ENCODE measurements around the gene IP6K3.
A peak's percentile ranks its signal among the peaks of the same experiment; 100 is the strongest.

IP6K3 gene

GRCh38 chr6:33752646-33753015 lies 5.9 kb upstream of the IP6K3 start:
- peak overlapping the region; percentile 35; the same call in 1 of the 2 replicates for H3K27ac ChIP-seq
- peaks cover 52% of the 10 kb centered on the region for H3K4me1 ChIP-seq
- no peaks in the 10 kb centered on the region for H3K27me3 ChIP-seq
- no peaks in the 10 kb centered on the region for H3K36me3 ChIP-seq
- H3K9ac ChIP-seq: no peak overlapping the region
- peaks cover 10% of the 10 kb centered on the region; the same call in 1 of the 2 replicates for H4K20me1 ChIP-seq
- H3K4me2 ChIP-seq: peak overlapping the region; percentile 73
- no peak overlapping the region for H3K4me3 ChIP-seq
- no peak for TF ChIP-seq Cebpa-rat (IDR thresholded peaks at IDR 0.05)
- H3K9me3 ChIP-seq: no peaks in the 10 kb centered on the region

- Histone ChIP-seq H3K9ac (no peak overlapping the region), H3K36me3 (no peaks in the 10 kb centered on the region), H3K4me1 (peaks cover 52% of the 10 kb centered on the region), H3K4me3 (no peak overlapping the region), H3K27ac (peak overlapping the region; percentile 35; the same call in 1 of the 2 replicates), H4K20me1 (peaks cover 11% of the 10 kb centered on the region; the same call in 1 of the 2 replicates), H3K4me2 (peak overlapping the region; percentile 73), H3K27me3 (no peaks in the 10 kb centered on the region), H3K9me3 (no peaks in the 10 kb centered on the region)
- no peak for TF ChIP-seq Cebpa-rat (IDR thresholded peaks at IDR 0.05)
These were observed 5.3 kb upstream of the IP6K3 start for GRCh38 chr6:33751771-33752645.

- H3K9me3 ChIP-seq: no peaks in the 10 kb centered on the region
- H3K4me2 ChIP-seq: peak overlapping the region; percentile 73
- no peaks in the 10 kb centered on the region for H3K36me3 ChIP-seq
- H3K9ac ChIP-seq: no peak overlapping the region
- H3K4me1 ChIP-seq: peaks cover 54% of the 10 kb centered on the region
- H4K20me1 ChIP-seq: peaks cover 11% of the 10 kb centered on the region; the same call in 1 of the 2 replicates
- TF ChIP-seq Cebpa-rat (IDR thresholded peaks at IDR 0.05): no peak
- H3K27me3 ChIP-seq: no peaks in the 10 kb centered on the region
- H3K4me3 ChIP-seq: no peak overlapping the region
- no peak overlapping the region for H3K27ac ChIP-seq
These were observed 3.7 kb upstream of the IP6K3 start for GRCh38 chr6:33750244-33750991.

GRCh38 chr6:33749401-33749800 lies 2.7 kb upstream of the IP6K3 start:
- no peak for TF ChIP-seq Cebpa-rat (IDR thresholded peaks at IDR 0.05)
- Histone ChIP-seq H3K27me3 (no peaks in the 10 kb centered on the region), H3K27ac (no peak overlapping the region), H3K9ac (no peak overlapping the region), H3K9me3 (no peaks in the 10 kb centered on the region), H3K4me1 (peaks cover 50% of the 10 kb centered on the region), H3K4me2 (no peak overlapping the region), H4K20me1 (0 out of 2 replicates have a peak, but pooled peaks cover 5% of the 10 kb centered on the region), H3K36me3 (no peaks in the 10 kb centered on the region), H3K4me3 (no peak overlapping the region)

GRCh38 chr6:33748841-33749240 lies 2.1 kb upstream of the IP6K3 start:
- H3K4me1 ChIP-seq: peaks cover 46% of the 10 kb centered on the region
- H3K9me3 ChIP-seq: no peaks in the 10 kb centered on the region
- H3K27me3 ChIP-seq: no peaks in the 10 kb centered on the region
- no peak overlapping the region for H3K4me2 ChIP-seq
- no peak overlapping the region for H3K27ac ChIP-seq
- H3K9ac ChIP-seq: no peak overlapping the region
- TF ChIP-seq Cebpa-rat (IDR thresholded peaks at IDR 0.05): no peak
- H3K4me3 ChIP-seq: no peak overlapping the region
- H3K36me3 ChIP-seq: no peaks in the 10 kb centered on the region
- 0 out of 2 replicates have a peak, but pooled peaks cover 5% of the 10 kb centered on the region for H4K20me1 ChIP-seq

- no peaks in the 10 kb centered on the region for H3K27me3 ChIP-seq
- no peak overlapping the region for H3K4me2 ChIP-seq
- H3K27ac ChIP-seq: no peak overlapping the region
- no peak overlapping the region for H3K4me3 ChIP-seq
- no peaks in the 10 kb centered on the region for H3K36me3 ChIP-seq
- no peak for TF ChIP-seq Cebpa-rat (IDR thresholded peaks at IDR 0.05)
- 0 out of 2 replicates have a peak, but pooled peaks cover 5% of the 10 kb centered on the region for H4K20me1 ChIP-seq
- no peak overlapping the region for H3K9ac ChIP-seq
- H3K9me3 ChIP-seq: no peaks in the 10 kb centered on the region
- peaks cover 46% of the 10 kb centered on the region for H3K4me1 ChIP-seq
These were observed 1.1 kb upstream of the IP6K3 start for GRCh38 chr6:33747823-33748222.

- H3K9me3 ChIP-seq: no peaks in the 10 kb centered on the region
- H3K4me1 ChIP-seq: peaks cover 29% of the 10 kb centered on the region
- H3K36me3 ChIP-seq: no peaks in the 10 kb centered on the region
- TF ChIP-seq Cebpa-rat (IDR thresholded peaks at IDR 0.05): no peak
- H3K4me3 ChIP-seq: no peak overlapping the region
- H3K9ac ChIP-seq: no peak overlapping the region
- H3K4me2 ChIP-seq: peak overlapping the region; percentile 12; the same call in 1 of the 2 replicates
- no peaks in the 10 kb centered on the region for H3K27me3 ChIP-seq
- H4K20me1 ChIP-seq: 0 out of 2 replicates have a peak, but pooled peaks cover 5% of the 10 kb centered on the region
- H3K27ac ChIP-seq: no peak overlapping the region
These were observed 587 bp downstream of the IP6K3 start for GRCh38 chr6:33746036-33746600.

- no peak overlapping the region for H3K4me3 ChIP-seq
- no peaks in the 10 kb centered on the region for H3K36me3 ChIP-seq
- H3K9me3 ChIP-seq: no peaks in the 10 kb centered on the region
- H3K9ac ChIP-seq: 0 out of 2 replicates have a peak overlapping the region, but pooled peaks have one; percentile 15
- H3K4me2 ChIP-seq: no peak overlapping the region
- no peak for TF ChIP-seq Cebpa-rat (IDR thresholded peaks at IDR 0.05)
- 0 out of 2 replicates have a peak overlapping the region, but pooled peaks have one; percentile 22 for H3K27ac ChIP-seq
- H4K20me1 ChIP-seq: 0 out of 2 replicates have a peak, but pooled peaks cover 5% of the 10 kb centered on the region
- H3K4me1 ChIP-seq: peaks cover 23% of the 10 kb centered on the region
- H3K27me3 ChIP-seq: no peaks in the 10 kb centered on the region
These were observed 1.2 kb downstream of the IP6K3 start for GRCh38 chr6:33745548-33745947.

GRCh38 chr6:33744895-33745546 lies 1.7 kb downstream of the IP6K3 start:
- H3K4me1 ChIP-seq: peaks cover 18% of the 10 kb centered on the region
- H4K20me1 ChIP-seq: 0 out of 2 replicates have a peak, but pooled peaks cover 5% of the 10 kb centered on the region
- no peak overlapping the region for H3K4me3 ChIP-seq
- H3K9ac ChIP-seq: 0 out of 2 replicates have a peak overlapping the region, but pooled peaks have one; percentile 15
- no peaks in the 10 kb centered on the region for H3K9me3 ChIP-seq
- TF ChIP-seq Cebpa-rat (IDR thresholded peaks at IDR 0.05): no peak
- H3K4me2 ChIP-seq: no peak overlapping the region
- H3K36me3 ChIP-seq: no peaks in the 10 kb centered on the region
- H3K27me3 ChIP-seq: no peaks in the 10 kb centered on the region
- H3K27ac ChIP-seq: peak overlapping the region; percentile 22; the same call in 1 of the 2 replicates
